ENCODE results near the gene TXN.
"Not testable (repeated sequence)": the region's sequence is repeated elsewhere in the genome, so short reads cannot be mapped to it uniquely, and the experiment has no call there.

TXN gene

GRCh38 chr9:110208031-110208430 is 48.3 kb downstream of the TXN start, which contains the start of gene C9orf152:
Gene C9orf152, minus strand, starts transcription at chr9:110208159. Its CDS starts 580 bp downstream, at chr9:110207579.
- DNase-seq (ENCODE audit: low read depth), result no peak

- no peak for DNase-seq (ENCODE audit: low read depth)
These were observed 49.2 kb downstream of the TXN start for GRCh38 chr9:110207071-110207641.

GRCh38 chr9:110206389-110206788 is 49.9 kb downstream of the TXN start:
- no peak for DNase-seq (ENCODE audit: low read depth)

- DNase-seq (ENCODE audit: low read depth), result not testable (repeated sequence)
These were observed 50.7 kb downstream of the TXN start for GRCh38 chr9:110205612-110206011.

GRCh38 chr9:110202232-110202631 is 54.1 kb downstream of the TXN start:
- DNase-seq (ENCODE audit: low read depth), result no peak

- DNase-seq (ENCODE audit: low read depth), result no peak
These were observed 56.7 kb downstream of the TXN start for GRCh38 chr9:110199643-110200042.

GRCh38 chr9:110198357-110198756 is 58.0 kb downstream of the TXN start:
- no peak for DNase-seq (ENCODE audit: low read depth)

GRCh38 chr9:110197330-110198187 is 58.7 kb downstream of the TXN start:
- no peak for DNase-seq (ENCODE audit: low read depth)

GRCh38 chr9:110196084-110196499 is 60.2 kb downstream of the TXN start:
- DNase-seq (ENCODE audit: low read depth), result not testable (repeated sequence)

Data from activated T-cell treated with anti-CD3 and anti-CD28 coated beads for 24 hours (primary cell).